D721Med (cell line): Measurements from ENCODE around the gene PIK3R4.

Source experiments
- DNase-seq: peaks from one replicate; pipeline ENCODE4 v3.0.0; 2011; ENCODE audit warnings: low spot score; ENCODE audit not compliant: insufficient read length
- FAIRE-seq: peaks from 2 replicates; lab custom pipeline; 2011; peaks lifted over from hg19 to GRCh38; lab: Jason Lieb, UNC
- TF ChIP-seq, protein P1 (sequence below): IDR thresholded peaks from 2 replicates; pipeline ENCODE4 v1.5.1; 2012; ENCODE audit warnings: mild to moderate bottlenecking, control low read depth; ENCODE audit not compliant: insufficient read depth; ENCODE audit errors: missing control alignments

The PIK3R4 gene

DNA sequence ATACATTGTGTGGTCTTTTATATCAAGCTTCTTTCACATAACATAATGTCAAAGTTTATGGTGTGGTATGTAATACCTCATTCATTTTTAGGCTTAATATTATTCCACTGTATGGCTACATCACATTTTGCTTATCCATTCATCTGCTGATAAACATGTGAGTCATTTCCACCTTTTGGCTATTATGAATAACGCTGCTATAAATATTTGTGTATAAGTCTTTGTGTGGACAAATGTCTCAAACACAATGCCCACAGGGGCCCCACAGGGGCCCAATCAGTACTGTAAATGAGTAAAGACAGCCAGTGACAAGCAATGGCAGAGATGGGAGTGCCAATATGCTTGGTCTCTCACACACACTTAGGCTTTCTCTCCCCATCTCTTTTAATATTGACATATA lies 54.2 kb downstream of the PIK3R4 start:
- FAIRE-seq, result peak; percentile 58
- TF ChIP-seq, protein P1, sequence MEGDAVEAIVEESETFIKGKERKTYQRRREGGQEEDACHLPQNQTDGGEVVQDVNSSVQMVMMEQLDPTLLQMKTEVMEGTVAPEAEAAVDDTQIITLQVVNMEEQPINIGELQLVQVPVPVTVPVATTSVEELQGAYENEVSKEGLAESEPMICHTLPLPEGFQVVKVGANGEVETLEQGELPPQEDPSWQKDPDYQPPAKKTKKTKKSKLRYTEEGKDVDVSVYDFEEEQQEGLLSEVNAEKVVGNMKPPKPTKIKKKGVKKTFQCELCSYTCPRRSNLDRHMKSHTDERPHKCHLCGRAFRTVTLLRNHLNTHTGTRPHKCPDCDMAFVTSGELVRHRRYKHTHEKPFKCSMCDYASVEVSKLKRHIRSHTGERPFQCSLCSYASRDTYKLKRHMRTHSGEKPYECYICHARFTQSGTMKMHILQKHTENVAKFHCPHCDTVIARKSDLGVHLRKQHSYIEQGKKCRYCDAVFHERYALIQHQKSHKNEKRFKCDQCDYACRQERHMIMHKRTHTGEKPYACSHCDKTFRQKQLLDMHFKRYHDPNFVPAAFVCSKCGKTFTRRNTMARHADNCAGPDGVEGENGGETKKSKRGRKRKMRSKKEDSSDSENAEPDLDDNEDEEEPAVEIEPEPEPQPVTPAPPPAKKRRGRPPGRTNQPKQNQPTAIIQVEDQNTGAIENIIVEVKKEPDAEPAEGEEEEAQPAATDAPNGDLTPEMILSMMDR, result no peak
- DNase-seq, result no peak

DNA sequence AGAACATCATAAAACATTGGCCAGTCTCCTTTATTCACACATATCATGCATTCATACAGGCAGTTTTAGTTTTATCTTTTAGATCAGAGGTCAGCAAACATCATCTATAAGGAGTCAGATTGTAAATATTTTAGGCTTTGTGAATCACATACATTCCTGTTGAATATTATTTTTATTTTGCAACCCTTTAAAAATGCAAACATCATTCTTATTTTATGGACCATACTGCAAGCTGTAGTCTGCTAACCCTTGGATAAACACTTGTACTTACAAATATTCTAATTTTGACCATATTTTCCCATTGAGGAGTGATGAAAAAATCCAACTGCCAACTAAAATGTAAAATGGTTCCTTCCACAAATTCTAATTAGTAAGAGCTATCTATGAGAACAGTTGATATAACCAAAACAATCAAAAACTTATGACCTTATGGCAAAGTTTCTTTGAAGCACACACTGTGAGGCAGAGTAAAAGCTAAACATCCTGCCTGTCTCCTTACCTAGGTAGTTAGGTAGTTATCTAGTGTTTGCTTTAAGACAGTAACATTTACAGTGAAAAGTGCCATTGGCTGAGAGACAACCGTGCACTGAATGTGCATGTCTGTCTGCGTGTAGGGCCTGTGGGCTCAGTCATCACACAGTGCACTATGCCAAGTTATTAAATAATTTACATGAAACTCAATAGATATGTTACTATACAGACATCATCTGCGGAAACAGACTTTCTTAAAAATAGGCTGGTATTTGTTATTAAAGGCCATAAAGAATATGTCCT lies 57.7 kb downstream of the PIK3R4 start:
- TF ChIP-seq, protein P1, result no peak
- FAIRE-seq (no peak), DNase-seq (no peak)

DNA sequence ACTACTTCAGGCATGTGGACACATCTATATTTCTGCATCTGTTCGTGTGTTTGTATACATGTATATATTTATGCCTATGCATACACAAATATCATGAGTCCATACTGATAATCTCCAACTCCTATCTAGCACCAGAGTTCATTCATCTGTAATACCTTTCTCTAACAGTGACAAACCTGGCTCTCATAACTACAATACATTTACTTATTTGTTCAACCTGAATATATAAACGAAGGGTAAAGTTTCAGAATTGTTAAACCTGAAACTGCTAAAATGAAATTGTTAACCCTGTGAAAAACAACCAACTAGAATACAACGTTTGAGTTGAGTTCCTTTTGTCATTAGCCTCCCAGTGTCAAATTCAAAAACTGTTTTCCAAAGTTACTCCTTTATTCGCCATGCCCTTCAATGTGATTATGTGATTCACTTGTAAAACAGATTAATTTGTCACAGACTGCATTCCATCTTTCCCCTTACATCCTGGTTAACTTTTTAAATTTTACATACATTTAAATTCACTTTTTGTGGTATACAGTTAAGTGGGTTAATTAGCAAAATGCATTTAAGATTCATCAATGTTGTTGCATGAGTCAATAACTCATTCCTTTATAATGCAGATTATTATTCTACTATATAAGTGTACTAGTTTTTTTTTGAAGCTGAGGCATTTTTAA lies 58.5 kb downstream of the PIK3R4 start:
- FAIRE-seq (no peak), DNase-seq (no peak)

DNA sequence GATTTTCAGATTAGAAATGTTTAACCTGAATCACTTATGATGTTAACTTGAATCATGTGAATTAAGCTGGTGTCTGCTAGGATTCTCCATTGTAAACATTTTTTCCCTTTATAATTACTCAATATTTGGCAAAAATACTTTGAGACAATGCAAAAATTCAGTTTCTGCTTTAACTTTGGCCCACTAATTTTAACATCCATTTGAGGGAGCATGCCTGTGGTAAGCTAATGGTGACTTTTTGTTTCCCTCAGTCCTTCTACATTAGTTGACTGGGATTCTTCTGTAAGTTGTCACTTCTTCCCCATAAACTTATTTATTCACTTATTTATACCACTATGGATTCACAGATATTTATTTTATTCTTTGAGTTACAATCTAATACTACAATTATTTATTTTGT lies 59.3 kb downstream of the PIK3R4 start:
- TF ChIP-seq, protein P1, result no peak
- DNase-seq (no peak), FAIRE-seq (no peak)

More for the DNA sequence above, 58.5 kb downstream of the PIK3R4 start:
- TF ChIP-seq, protein P1, result no peak

DNA sequence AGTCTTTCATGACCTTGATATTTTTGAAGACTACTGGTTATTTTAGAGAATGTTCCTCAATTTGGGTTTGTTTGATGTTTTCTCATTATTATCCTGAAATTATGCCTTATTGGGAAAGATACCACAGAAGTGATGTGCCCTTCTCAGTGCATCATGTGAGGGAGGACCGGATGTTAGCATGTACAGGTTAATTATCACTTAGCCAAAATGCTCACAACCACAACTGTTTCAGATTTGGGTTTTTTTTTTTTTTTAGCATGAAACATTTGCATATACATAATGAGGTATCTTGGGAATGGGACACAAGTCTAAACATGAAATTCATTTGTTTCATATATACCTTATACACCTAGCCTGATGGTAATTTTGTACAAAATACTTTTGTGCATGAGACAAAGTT lies 59.8 kb downstream of the PIK3R4 start:
- TF ChIP-seq, protein P1, result no peak
- DNase-seq, result no peak
- no peak for FAIRE-seq

DNA sequence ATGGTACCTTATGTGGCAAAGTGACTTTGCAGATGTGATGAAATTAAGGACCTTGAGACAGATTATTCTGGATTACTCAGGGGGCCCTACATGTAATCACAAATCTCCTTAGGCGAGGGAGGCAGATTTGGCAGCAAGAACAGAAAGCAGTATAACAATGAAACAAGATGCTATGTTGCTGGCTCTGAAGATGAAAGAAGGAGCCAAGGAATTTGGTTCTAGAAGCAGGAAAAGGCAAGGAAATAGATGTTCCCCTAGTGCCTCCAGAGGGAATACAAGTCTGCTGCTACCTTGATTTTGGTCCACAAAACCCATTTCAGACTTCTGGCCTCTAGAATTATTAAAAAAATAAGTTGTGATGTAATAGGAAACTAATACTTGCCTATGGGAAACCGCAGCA lies 64.5 kb downstream of the PIK3R4 start:
- FAIRE-seq (no peak), DNase-seq (no peak)
- TF ChIP-seq, protein P1, result no peak

DNA sequence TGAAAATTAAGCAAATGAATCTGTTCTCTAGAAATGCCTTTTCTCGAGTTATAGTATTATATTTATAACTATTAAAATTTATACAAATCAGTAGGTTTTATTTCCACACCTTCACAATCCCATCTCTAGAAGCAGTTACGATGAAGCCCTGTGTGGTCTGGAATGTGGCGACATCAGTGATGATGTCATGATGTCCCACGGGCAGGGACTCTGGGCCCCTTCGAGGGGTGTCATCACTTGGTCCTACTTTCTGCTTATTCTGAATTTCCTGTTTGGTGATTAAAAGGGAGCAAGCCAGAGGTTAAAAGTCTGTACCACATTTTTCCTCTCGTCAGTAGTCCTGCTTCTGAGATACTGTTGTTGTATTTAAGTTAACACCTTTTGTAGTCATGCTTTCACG lies 67.4 kb downstream of the PIK3R4 start:
- TF ChIP-seq, protein P1, result no peak
- FAIRE-seq, result no peak
- no peak for DNase-seq
